Gastroesophageal sphincter (tissue), 3 donors: ENCODE data around the gene TSPYL1.

ENCODE experiments used
- EP300 ChIP-seq: sonication (generic); formaldehyde crosslinking; IDR thresholded peaks from one replicate; pipeline ENCODE4 v1.6.1; 2017; ENCODE audit warnings: antibody characterized with exemption, mild to moderate bottlenecking
- POLR2A ChIP-seq, 2 donors: fragments of 450-650 bp; IDR thresholded peaks; one replicate each; pipeline ENCODE4 v1.6.1; 2017; ENCODE audit warnings: antibody characterized with exemption in 2 of 2, mild to moderate bottlenecking in 2 of 2, moderate library complexity in 1 of 2
- POLR2AphosphoS5 ChIP-seq: sonication (generic); formaldehyde crosslinking; IDR thresholded peaks from one replicate; pipeline ENCODE4 v1.6.1; 2017; ENCODE audit warnings: antibody characterized with exemption
- TF ChIP-seq, protein P1 (sequence below), 4 experiments: fragments of 200-600 bp in 2 of 4; fragments of 450-650 bp in 2 of 4; sonication (generic) in 1 of 4; IDR thresholded peaks; one replicate each; pipeline ENCODE4 v1.5.1; 2017 to 2019; ENCODE audit warnings: antibody characterized with exemption in 4 of 4, mild to moderate bottlenecking in 2 of 4, moderate library complexity in 2 of 4

DNA sequence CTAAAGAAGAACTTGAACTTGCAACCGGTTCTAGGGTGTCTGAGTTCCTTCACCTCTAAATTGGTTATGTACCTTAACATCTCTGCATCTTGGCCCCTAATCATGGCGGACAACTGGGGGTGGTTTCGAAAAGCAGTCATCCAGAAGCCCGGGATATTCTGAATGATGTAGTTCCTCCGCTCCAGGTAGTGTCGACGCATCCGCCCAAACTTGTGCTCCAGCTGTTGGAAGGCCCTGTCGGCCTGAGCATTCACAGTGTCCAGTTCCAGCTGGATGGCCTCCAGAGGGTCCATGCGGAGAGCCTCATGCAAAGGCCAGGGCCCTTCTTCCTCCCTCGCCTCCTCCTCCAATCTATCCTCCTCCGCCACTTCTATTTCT is 887 bp downstream of the TSPYL1 start:
- TF ChIP-seq POLR2AphosphoS5 (no peak), POLR2A (IDR thresholded peaks at IDR 0.05) (no peak), EP300 (no peak)
- TF ChIP-seq, protein P1, sequence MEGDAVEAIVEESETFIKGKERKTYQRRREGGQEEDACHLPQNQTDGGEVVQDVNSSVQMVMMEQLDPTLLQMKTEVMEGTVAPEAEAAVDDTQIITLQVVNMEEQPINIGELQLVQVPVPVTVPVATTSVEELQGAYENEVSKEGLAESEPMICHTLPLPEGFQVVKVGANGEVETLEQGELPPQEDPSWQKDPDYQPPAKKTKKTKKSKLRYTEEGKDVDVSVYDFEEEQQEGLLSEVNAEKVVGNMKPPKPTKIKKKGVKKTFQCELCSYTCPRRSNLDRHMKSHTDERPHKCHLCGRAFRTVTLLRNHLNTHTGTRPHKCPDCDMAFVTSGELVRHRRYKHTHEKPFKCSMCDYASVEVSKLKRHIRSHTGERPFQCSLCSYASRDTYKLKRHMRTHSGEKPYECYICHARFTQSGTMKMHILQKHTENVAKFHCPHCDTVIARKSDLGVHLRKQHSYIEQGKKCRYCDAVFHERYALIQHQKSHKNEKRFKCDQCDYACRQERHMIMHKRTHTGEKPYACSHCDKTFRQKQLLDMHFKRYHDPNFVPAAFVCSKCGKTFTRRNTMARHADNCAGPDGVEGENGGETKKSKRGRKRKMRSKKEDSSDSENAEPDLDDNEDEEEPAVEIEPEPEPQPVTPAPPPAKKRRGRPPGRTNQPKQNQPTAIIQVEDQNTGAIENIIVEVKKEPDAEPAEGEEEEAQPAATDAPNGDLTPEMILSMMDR (IDR thresholded peaks at IDR 0.05) = no peak
